GF-D8 (cell line): ENCODE results near the gene MAPK10.
"Not testable (repeated sequence)": the region's sequence is repeated elsewhere in the genome, so short reads cannot be mapped to it uniquely, and the experiment has no call there.

Experiments
- DNase-seq: peaks from one replicate; lab custom pipeline; 2025; lab: John Stamatoyannopoulos, UW

MAPK10 gene

GRCh38 chr4:86184216-86184900 lies 175.5 kb downstream of the MAPK10 start:
- no peak for DNase-seq

GRCh38 chr4:86181585-86181984 lies 178.3 kb downstream of the MAPK10 start:
- no peak for DNase-seq

GRCh38 chr4:86178211-86178610 lies 181.6 kb downstream of the MAPK10 start:
- DNase-seq: no peak

GRCh38 chr4:86174506-86174905 lies 185.3 kb downstream of the MAPK10 start:
- DNase-seq: no peak

- DNase-seq: not testable (repeated sequence)
Observed at GRCh38 chr4:86168335-86168734, 191.5 kb downstream of the MAPK10 start.

GRCh38 chr4:86160426-86160825 lies 199.4 kb downstream of the MAPK10 start:
- DNase-seq: no peak

GRCh38 chr4:86159216-86159615 lies 200.6 kb downstream of the MAPK10 start:
- no peak for DNase-seq

- DNase-seq: no peak
Observed at GRCh38 chr4:86156531-86156930, 203.3 kb downstream of the MAPK10 start.

- DNase-seq: no peak
Observed at GRCh38 chr4:86155766-86156165, 204.1 kb downstream of the MAPK10 start.

- DNase-seq: no peak
Observed at GRCh38 chr4:86152454-86152853, 207.4 kb downstream of the MAPK10 start.

- DNase-seq: no peak
Observed at GRCh38 chr4:86151196-86151595, 208.7 kb downstream of the MAPK10 start.

GRCh38 chr4:86141161-86141560 lies 218.7 kb downstream of the MAPK10 start:
- DNase-seq: no peak

GRCh38 chr4:86132468-86132867 lies 227.4 kb downstream of the MAPK10 start:
- DNase-seq: no peak

- DNase-seq: no peak
Observed at GRCh38 chr4:86131456-86131855, 228.4 kb downstream of the MAPK10 start.

- no peak for DNase-seq
Observed at GRCh38 chr4:86130160-86130933, 229.5 kb downstream of the MAPK10 start.

GRCh38 chr4:86129546-86129945 lies 230.3 kb downstream of the MAPK10 start:
- no peak for DNase-seq

GRCh38 chr4:86122404-86122803 lies 237.4 kb downstream of the MAPK10 start:
- DNase-seq: no peak

- DNase-seq: no peak
Observed at GRCh38 chr4:86118711-86119110, 241.1 kb downstream of the MAPK10 start.

- DNase-seq: no peak
Observed at GRCh38 chr4:86117705-86118302, 242.0 kb downstream of the MAPK10 start.

GRCh38 chr4:86114563-86114962 lies 245.3 kb downstream of the MAPK10 start:
- DNase-seq: no peak

GRCh38 chr4:86108834-86109233 lies 251.0 kb downstream of the MAPK10 start:
- no peak for DNase-seq

GRCh38 chr4:86108137-86108536 lies 251.7 kb downstream of the MAPK10 start:
- no peak for DNase-seq

- DNase-seq: no peak
Observed at GRCh38 chr4:86107112-86107511, 252.7 kb downstream of the MAPK10 start.
